MM.1S (cell line): ENCODE measurements around the gene GP1BA.

Experiments
- DNase-seq: peaks from one replicate; pipeline ENCODE4 v3.0.0-alpha.2; 2015
- H2AFZ ChIP-seq: fragments of 300-600 bp; sonication (generic); 2 replicates; pipeline ENCODE4 v1.6.0; 2016; ENCODE audit warnings: antibody characterized with exemption, low read length
- H3F3A ChIP-seq: fragments of 300-600 bp; sonication (generic); 2 replicates; pipeline ENCODE4 v1.6.1; 2016; ENCODE audit warnings: mild to moderate bottlenecking, antibody characterized with exemption, low read length, moderate library complexity, mixed read lengths; ENCODE audit not compliant: insufficient read depth
- H3K27ac ChIP-seq: fragments of 300-600 bp; sonication (generic); 2 replicates; pipeline ENCODE4 v1.5.1; 2016; ENCODE audit warnings: mild to moderate bottlenecking, low read length
- H3K27me3 ChIP-seq: fragments of 300-600 bp; sonication (generic); replicated peaks from 2 replicates; pipeline ENCODE4 v1.6.0; 2016; ENCODE audit warnings: low read length; ENCODE audit not compliant: insufficient read depth
- H3K36me3 ChIP-seq: fragments of 300-600 bp; sonication (generic); replicated peaks from 2 replicates; pipeline ENCODE4 v1.6.1; 2016; ENCODE audit warnings: mild to moderate bottlenecking, low read length, mixed read lengths; ENCODE audit not compliant: insufficient read depth
- H3K4me1 ChIP-seq: fragments of 300-600 bp; sonication (generic); 2 replicates; pipeline ENCODE4 v1.6.1; 2016; ENCODE audit warnings: low read length, mixed read lengths
- H3K4me2 ChIP-seq: fragments of 300-600 bp; sonication (generic); 2 replicates; pipeline ENCODE4 v1.6.0; 2016; ENCODE audit warnings: low read depth, low read length
- H3K4me3 ChIP-seq: fragments of 300-600 bp; sonication (generic); 2 replicates; pipeline ENCODE4 v1.5.1; 2016; ENCODE audit warnings: low read length, mixed read lengths
- H3K79me2 ChIP-seq: fragments of 300-600 bp; sonication (generic); 2 replicates; pipeline ENCODE4 v1.6.1; 2016; ENCODE audit warnings: mixed run types, low read length, mixed read lengths
- H3K9ac ChIP-seq: fragments of 300-600 bp; sonication (generic); 2 replicates; pipeline ENCODE4 v1.6.1; 2016; ENCODE audit warnings: low read length, mixed read lengths
- H3K9me2 ChIP-seq: fragments of 300-600 bp; sonication (generic); replicated peaks from 2 replicates; pipeline ENCODE4 v1.6.1; 2016; ENCODE audit warnings: mild to moderate bottlenecking, low read length, mixed read lengths; ENCODE audit not compliant: insufficient read depth
- H3K9me3 ChIP-seq: fragments of 300-600 bp; sonication (generic); replicated peaks from 2 replicates; pipeline ENCODE4 v1.6.1; 2016; ENCODE audit warnings: mild to moderate bottlenecking, low read length, mixed read lengths; ENCODE audit not compliant: insufficient read depth
- H4K20me1 ChIP-seq: fragments of 300-600 bp; sonication (generic); 2 replicates; pipeline ENCODE4 v1.6.1; 2016; ENCODE audit warnings: mild to moderate bottlenecking, low read length, moderate library complexity, mixed read lengths; ENCODE audit not compliant: insufficient read depth
- CTCF ChIP-seq: fragments of 300-600 bp; sonication (generic); IDR thresholded peaks from 2 replicates; pipeline ENCODE4 v1.5.1; 2016; ENCODE audit warnings: antibody characterized with exemption, low read length, mixed read lengths
- EZH2 ChIP-seq: fragments of 300-600 bp; sonication (generic); optimal IDR thresholded peaks from 2 replicates; pipeline ENCODE3; 2017; ENCODE audit warnings: low read depth, mild to moderate bottlenecking, antibody characterized with exemption, low read length, mixed read lengths
- EZH2phosphoT487 ChIP-seq: fragments of 300-600 bp; sonication (generic); IDR thresholded peaks from 2 replicates; pipeline ENCODE4 v1.6.1; 2018; ENCODE audit warnings: antibody characterized with exemption, low read length

GP1BA gene

GRCh38 chr17:4928881-4929280 lies 3.2 kb upstream of the GP1BA start:
- Histone ChIP-seq H3K4me1 (peaks cover under 1% of the 10 kb centered on the region), H3K9me3 (no peaks in the 10 kb centered on the region), H3K79me2 (no peaks in the 10 kb centered on the region), H3K27ac (no peak overlapping the region), H3F3A (no peaks in the 10 kb centered on the region), H3K9me2 (no peaks in the 10 kb centered on the region), H3K36me3 (no peaks in the 10 kb centered on the region), H2AFZ (no peak overlapping the region), H3K4me3 (no peak overlapping the region), H3K9ac (no peak overlapping the region), H3K27me3 (no peaks in the 10 kb centered on the region), H4K20me1 (0 out of 2 replicates have a peak, but pooled peaks cover 3% of the 10 kb centered on the region), H3K4me2 (no peak overlapping the region)
- no peak for DNase-seq
- no peak for TF ChIP-seq CTCF

- no peaks in the 10 kb centered on the region for H4K20me1 ChIP-seq
- no peak for DNase-seq
- TF ChIP-seq CTCF, result no peak
- no peak for TF ChIP-seq EZH2
- no peak for TF ChIP-seq EZH2phosphoT487
- H3K4me3 ChIP-seq, result no peak overlapping the region
- H2AFZ ChIP-seq, result no peak overlapping the region
- H3K9me3 ChIP-seq, result no peaks in the 10 kb centered on the region
- H3K4me2 ChIP-seq, result no peak overlapping the region
- no peaks in the 10 kb centered on the region for H3K27me3 ChIP-seq
- H3K79me2 ChIP-seq, result peaks cover 6% of the 10 kb centered on the region; the same call in 1 of the 2 replicates
- H3K9me2 ChIP-seq, result no peaks in the 10 kb centered on the region
- no peak overlapping the region for H3K9ac ChIP-seq
- no peaks in the 10 kb centered on the region for H3K36me3 ChIP-seq
- H3K27ac ChIP-seq, result no peak overlapping the region
- H3K4me1 ChIP-seq, result peaks cover 9% of the 10 kb centered on the region
- peaks cover 9% of the 10 kb centered on the region for H3F3A ChIP-seq
These were observed 679 bp downstream of the GP1BA start for GRCh38 chr17:4932756-4933155.

- Histone ChIP-seq H3K4me2 (no peak overlapping the region), H3K36me3 (no peaks in the 10 kb centered on the region), H3K79me2 (peaks cover 14% of the 10 kb centered on the region), H4K20me1 (no peaks in the 10 kb centered on the region), H3K9ac (no peak overlapping the region), H3K4me3 (no peak overlapping the region), H2AFZ (no peak overlapping the region), H3F3A (peaks cover 9% of the 10 kb centered on the region), H3K27ac (no peak overlapping the region), H3K4me1 (peaks cover 14% of the 10 kb centered on the region), H3K27me3 (no peaks in the 10 kb centered on the region), H3K9me3 (no peaks in the 10 kb centered on the region), H3K9me2 (no peaks in the 10 kb centered on the region)
- TF ChIP-seq CTCF (no peak), EZH2 (no peak), EZH2phosphoT487 (no peak)
- no peak for DNase-seq
These were observed 1.6 kb downstream of the GP1BA start for GRCh38 chr17:4933646-4934045.
